Retinal pigment epithelial cell (primary cell): ENCODE measurements around the gene HPCAL1.
"Not testable (repeated sequence)": the region's sequence is repeated elsewhere in the genome, so short reads cannot be mapped to it uniquely, and the experiment has no call there.

ENCODE experiments used
- DNase-seq: peaks from one replicate; pipeline ENCODE4 v3.0.0-alpha.2; 2010; ENCODE audit warnings: low read depth
- H3K4me3 ChIP-seq: 2 replicates; pipeline ENCODE4 v1.5.1; 2011; ENCODE audit warnings: mild to moderate bottlenecking, low read length, control low read depth, moderate library complexity
- CTCF ChIP-seq: conservative IDR thresholded peaks from 2 replicates; pipeline ENCODE4 v1.5.1; 2011; ENCODE audit warnings: low read depth, low read length, control low read depth, inconsistent platforms

The HPCAL1 gene

GRCh38 chr2:10449838-10450691 is 147.4 kb downstream of the HPCAL1 start:
- DNase-seq = no peak
- no peak for TF ChIP-seq CTCF
- no peak overlapping the region for H3K4me3 ChIP-seq

GRCh38 chr2:10451819-10452218 is 149.1 kb downstream of the HPCAL1 start:
- no peak for DNase-seq
- H3K4me3 ChIP-seq = no peak overlapping the region
- TF ChIP-seq CTCF = no peak

- no peak for TF ChIP-seq CTCF
- no peak overlapping the region for H3K4me3 ChIP-seq
- no peak for DNase-seq
These were observed 149.6 kb downstream of the HPCAL1 start for GRCh38 chr2:10452312-10452711.

GRCh38 chr2:10452956-10453904 is 150.5 kb downstream of the HPCAL1 start:
- DNase-seq = no peak
- no peak for TF ChIP-seq CTCF
- H3K4me3 ChIP-seq = no peak overlapping the region

GRCh38 chr2:10453905-10454298 is 151.2 kb downstream of the HPCAL1 start:
- no peak overlapping the region for H3K4me3 ChIP-seq
- DNase-seq = no peak
- TF ChIP-seq CTCF = no peak

GRCh38 chr2:10454505-10454904 is 151.8 kb downstream of the HPCAL1 start:
- no peak overlapping the region for H3K4me3 ChIP-seq
- DNase-seq = no peak
- no peak for TF ChIP-seq CTCF

GRCh38 chr2:10457195-10457594 is 154.5 kb downstream of the HPCAL1 start:
- DNase-seq, H3K4me3 ChIP-seq: not testable (repeated sequence)
